Epithelial cell of prostate (primary cell): ENCODE results near the gene TMEM191C.
"Not testable (repeated sequence)": the region's sequence is repeated elsewhere in the genome, so short reads cannot be mapped to it uniquely, and the experiment has no call there.

ENCODE experiments used
- DNase-seq: peaks from one replicate; pipeline ENCODE4 v3.0.0-alpha.2; 2011; ENCODE audit warnings: low read depth, low spot score
- H3K27ac ChIP-seq: fragments of 450-650 bp; 2 replicates; pipeline ENCODE4 v1.5.1; 2017; ENCODE audit warnings: mild to moderate bottlenecking

Gene TMEM191C

DNA sequence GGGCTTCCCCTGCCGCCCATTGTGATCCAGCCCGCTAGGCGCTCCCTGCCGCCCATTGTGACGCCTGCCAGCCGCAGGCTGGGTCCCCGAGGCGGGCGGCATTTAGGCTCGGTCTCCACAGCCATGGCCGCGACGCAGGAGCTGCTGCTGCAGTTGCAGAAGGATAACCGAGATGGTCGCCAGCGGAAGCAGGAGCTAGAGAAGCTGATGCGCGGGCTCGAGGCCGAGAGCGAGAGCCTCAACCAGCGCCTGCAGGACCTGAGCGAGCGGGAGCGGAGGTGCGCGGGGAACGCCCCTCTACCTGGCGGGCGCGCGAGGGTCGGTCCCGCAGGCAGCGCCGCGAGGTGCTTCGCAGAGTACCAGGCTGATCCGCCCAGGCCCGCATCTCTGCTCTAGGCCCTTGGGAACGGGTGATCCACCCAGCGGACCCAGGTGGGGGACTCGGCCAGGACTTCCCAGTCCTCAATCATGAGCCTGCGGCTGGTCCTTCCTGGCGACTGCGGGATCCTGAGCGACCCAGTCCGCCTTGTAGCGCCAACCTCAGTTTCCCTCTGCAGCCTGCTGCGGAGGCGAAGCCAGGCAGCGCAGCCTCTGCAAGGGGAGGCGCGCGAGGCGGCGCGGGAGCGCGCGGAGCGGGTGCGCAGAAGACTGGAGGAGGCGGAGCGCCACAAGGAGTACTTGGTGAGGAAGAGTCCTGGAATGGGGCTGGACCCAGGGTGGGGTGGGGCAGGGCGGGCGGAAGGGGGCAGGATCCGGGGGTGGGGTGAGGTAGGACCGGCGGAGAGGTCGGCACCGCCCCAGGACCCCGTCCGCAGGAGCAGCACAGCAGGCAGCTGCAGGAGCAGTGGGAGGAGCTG, at the start of gene TMEM191C:
Gene TMEM191C (plus strand): TSS at position 51 of the 857 bp plus-strand sequence. CDS start 73 bp downstream, at position 124.
- DNase-seq, H3K27ac ChIP-seq: not testable (repeated sequence)

DNA sequence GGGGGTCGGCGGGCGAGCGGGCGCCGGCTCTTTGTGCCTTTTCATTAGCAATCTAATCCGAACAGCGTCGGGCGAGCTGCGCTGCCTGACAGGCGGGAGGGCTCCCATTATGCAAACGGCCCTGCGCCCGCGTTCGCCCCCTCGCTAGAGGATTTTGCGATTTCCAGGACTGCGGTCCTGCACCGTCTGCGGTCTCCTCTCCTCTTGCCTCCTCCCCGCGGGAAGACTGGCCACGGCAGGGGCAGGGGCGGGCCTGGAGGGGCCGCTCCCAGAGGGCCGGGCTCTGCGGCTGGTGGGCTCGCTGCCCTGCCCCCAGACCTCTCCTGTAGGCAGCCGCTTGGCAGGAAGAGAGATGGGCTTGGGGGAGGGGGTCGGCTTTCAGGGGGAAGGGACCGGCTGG, 49.3 kb upstream of the TMEM191C start:
- H3K27ac ChIP-seq, DNase-seq: not testable (repeated sequence)

- DNase-seq, H3K27ac ChIP-seq: not testable (repeated sequence)
Measured at GRCh38 chr22:21418974-21419638, 48.1 kb upstream of the TMEM191C start.

DNA sequence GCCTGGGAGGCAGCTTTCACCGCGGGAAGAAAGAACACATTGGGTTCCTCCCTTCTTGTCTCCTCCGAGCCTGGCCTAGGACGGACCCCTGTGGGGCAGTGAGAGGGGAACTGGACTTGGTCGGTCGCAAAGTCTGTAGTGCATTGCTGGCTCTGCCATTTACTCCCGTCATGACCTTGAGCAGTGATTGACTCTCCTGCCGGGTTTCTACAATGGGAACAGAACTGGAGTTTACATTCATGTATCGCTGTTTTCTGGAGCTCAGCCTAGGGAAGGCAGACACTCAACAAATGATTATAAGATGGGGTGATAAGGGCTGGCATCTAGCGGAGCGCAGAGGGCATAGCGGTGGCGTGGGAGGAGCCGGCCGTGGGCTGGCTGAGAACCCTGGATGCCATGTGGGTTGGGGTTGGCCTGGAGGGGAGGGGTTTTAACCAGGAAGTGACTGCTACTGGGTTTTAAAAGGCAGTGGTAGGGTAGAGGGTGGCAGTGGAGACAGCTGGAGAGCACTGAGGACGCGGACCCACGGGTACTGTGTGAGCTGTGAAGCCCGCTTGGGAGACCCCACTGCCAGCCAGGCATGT, 46.9 kb upstream of the TMEM191C start:
- not testable (repeated sequence) for DNase-seq, H3K27ac ChIP-seq

- DNase-seq, H3K27ac ChIP-seq: not testable (repeated sequence)
Measured at GRCh38 chr22:21424084-21424709, 43.0 kb upstream of the TMEM191C start.

- not testable (repeated sequence) for DNase-seq, H3K27ac ChIP-seq
Measured at GRCh38 chr22:21434378-21435233, 32.6 kb upstream of the TMEM191C start.

GRCh38 chr22:21435998-21436810, 31.0 kb upstream of the TMEM191C start:
- not testable (repeated sequence) for H3K27ac ChIP-seq, DNase-seq

- not testable (repeated sequence) for DNase-seq, H3K27ac ChIP-seq
Measured at GRCh38 chr22:21438013-21438412, 29.2 kb upstream of the TMEM191C start.

DNA sequence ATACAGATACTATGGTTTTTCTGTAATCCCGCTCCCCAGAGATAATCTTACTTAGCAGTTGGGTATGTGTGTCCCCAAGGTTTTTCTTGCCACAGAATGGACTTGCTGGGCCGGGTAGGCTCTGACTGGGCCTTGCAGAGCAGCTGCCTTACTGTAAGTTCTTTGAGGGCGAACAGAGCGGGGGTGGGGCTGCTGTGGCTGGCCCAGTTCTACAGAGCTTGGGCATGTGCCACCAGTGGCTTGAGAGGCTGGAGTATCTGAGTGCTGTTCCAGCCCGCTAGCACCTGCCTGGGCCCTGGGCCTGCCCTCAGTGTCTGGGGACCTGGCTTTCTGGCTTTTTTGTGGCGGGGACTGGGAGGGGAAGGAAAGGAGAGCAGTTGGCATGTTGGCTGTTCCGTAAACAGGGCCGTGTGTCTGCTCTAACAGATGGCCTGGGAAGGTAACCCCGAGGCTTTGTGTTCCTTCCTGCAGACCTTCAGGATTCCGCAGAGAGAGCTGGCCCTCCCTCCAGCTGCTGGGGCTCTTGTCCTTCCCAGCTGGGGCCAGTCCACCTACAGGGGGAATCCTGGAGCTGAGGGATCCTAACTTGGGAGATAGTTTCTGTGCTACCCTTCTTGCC, 27.1 kb upstream of the TMEM191C start:
- DNase-seq, H3K27ac ChIP-seq: not testable (repeated sequence)

DNA sequence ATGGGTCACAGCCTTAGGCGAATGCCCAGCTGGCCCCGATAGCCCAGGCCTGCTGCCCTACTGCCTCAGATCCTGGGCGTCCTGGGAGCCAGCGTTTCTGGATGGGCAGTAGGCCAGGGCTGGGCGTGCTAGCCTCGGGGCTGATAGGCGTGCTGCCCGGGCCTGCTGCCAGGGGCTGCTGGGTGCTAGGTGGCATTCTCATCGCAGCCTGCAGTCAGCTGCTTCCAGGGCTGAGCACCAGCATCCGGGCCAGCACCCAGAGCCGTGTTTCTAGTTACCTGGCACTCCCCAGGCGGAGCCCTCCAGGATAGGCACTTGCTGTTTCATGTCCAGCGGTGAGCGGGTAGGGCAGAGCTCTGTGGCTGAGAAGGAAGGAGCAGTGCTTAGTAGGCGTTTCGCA, 26.5 kb upstream of the TMEM191C start:
- DNase-seq, H3K27ac ChIP-seq: not testable (repeated sequence)

- H3K27ac ChIP-seq, DNase-seq: not testable (repeated sequence)
Measured at GRCh38 chr22:21441170-21441569, 26.0 kb upstream of the TMEM191C start.

DNA sequence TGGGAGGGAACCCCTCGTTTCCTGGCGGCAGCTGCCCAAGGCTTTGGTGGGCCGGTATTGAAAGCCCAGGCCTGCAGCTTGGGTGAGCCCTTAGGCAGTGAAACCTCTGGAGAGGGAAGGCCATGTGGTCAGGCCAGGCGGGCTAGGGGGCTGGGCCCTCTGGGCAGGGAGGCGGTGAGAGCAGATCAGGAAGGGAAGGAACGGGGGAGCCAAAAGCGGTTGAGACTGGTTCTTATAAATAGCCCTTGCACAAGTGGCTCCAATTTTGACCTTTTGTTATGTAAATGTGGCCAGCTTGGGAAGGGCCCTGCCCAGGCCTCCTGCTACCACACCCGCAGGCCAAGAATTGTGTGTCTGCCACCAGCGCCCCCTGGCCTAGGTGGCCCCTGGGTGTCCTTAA, 25.1 kb upstream of the TMEM191C start:
- not testable (repeated sequence) for H3K27ac ChIP-seq, DNase-seq

DNA sequence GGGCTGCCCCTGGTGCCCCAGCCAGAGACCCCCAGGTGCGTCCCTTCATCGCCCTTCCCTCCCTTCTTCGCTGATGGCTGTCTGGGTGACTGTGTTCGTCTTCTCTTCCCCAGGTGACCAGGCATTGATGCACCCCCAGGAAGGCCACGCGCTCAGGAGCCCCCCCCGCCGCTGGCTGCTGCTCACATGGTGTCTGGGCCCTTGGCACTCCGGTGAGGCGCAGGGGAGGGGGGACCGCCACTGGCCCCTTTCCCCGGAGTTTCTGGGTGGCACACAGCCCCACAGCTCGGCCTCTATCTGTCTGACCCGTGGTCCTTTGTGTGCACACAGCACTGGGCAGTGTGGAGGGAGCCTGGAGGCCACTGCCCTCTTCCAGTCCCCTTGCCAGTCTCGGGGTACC, 24.5 kb upstream of the TMEM191C start:
- DNase-seq, H3K27ac ChIP-seq: not testable (repeated sequence)

- H3K27ac ChIP-seq, result no peak overlapping the region
- no peak for DNase-seq
Measured at GRCh38 chr22:21443057-21443734, 24.0 kb upstream of the TMEM191C start.

DNA sequence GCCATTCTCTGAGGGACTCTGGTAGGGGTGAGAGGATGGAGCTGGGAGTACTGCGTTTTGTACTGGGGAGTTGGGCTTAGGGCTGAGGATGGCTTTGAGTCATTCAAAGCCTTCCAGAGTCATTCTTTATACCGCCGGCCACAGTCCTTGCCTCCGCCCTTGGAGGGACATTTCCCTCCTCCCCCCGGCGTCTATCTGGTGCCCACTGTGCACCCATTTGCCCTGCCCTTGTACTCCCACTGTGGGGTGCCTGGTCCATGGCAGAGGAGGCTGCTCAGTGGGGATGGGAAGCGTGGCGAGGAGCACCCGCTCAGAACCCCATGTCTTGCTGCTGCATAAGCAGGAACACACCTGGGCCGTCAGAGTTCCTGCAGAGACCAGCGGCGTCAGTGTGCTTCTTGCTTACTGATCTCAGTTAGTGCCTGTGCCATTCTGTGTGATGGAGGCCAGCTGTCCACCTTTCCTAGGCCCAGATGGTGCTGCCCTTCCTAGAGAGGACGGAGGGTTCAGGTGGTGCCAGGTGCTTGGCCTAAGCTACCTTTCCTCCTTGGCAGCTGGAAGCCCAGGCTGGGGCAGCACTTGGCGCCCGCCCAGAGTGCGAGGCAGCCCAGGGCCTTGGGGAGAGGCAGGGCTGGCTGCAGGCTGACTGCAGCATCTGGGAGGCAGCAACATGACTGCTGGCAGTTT, 23.3 kb upstream of the TMEM191C start:
- no peak overlapping the region for H3K27ac ChIP-seq

GRCh38 chr22:21444701-21445436, 22.3 kb upstream of the TMEM191C start:
- DNase-seq, result no peak

More for the DNA sequence above, 23.3 kb upstream of the TMEM191C start:
- no peak for DNase-seq

More at GRCh38 chr22:21444701-21445436, 22.3 kb upstream of the TMEM191C start:
- H3K27ac ChIP-seq, result no peak overlapping the region
